ENCODE data around the gene TBC1D2.

The TBC1D2 gene

GRCh38 chr9:98241357-98242300 is 13.8 kb downstream of the TBC1D2 start:
- DNase-seq (ENCODE audit: low spot score): no peak

- no peak for DNase-seq (ENCODE audit: low spot score)
Measured at GRCh38 chr9:98240475-98240874, 15.0 kb downstream of the TBC1D2 start.

GRCh38 chr9:98236901-98237487 is 18.5 kb downstream of the TBC1D2 start:
- no peak for DNase-seq (ENCODE audit: low spot score)

GRCh38 chr9:98235126-98235525 is 20.3 kb downstream of the TBC1D2 start:
- no peak for DNase-seq (ENCODE audit: low spot score)

GRCh38 chr9:98234245-98234825 is 21.1 kb downstream of the TBC1D2 start:
- DNase-seq (ENCODE audit: low spot score): no peak

GRCh38 chr9:98232926-98233325 is 22.5 kb downstream of the TBC1D2 start:
- no peak for DNase-seq (ENCODE audit: low spot score)

GRCh38 chr9:98231770-98232478 is 23.5 kb downstream of the TBC1D2 start:
- DNase-seq (ENCODE audit: low spot score): peak; percentile 30

GRCh38 chr9:98230789-98231188 is 24.7 kb downstream of the TBC1D2 start:
- no peak for DNase-seq (ENCODE audit: low spot score)

GRCh38 chr9:98230304-98230703 is 25.1 kb downstream of the TBC1D2 start:
- no peak for DNase-seq (ENCODE audit: low spot score)

GRCh38 chr9:98229620-98230019 is 25.8 kb downstream of the TBC1D2 start:
- DNase-seq (ENCODE audit: low spot score): no peak

GRCh38 chr9:98229090-98229395 is 26.4 kb downstream of the TBC1D2 start:
- no peak for DNase-seq (ENCODE audit: low spot score)

GRCh38 chr9:98228392-98229089 is 26.9 kb downstream of the TBC1D2 start:
- DNase-seq (ENCODE audit: low spot score): no peak

GRCh38 chr9:98227883-98228282 is 27.6 kb downstream of the TBC1D2 start:
- DNase-seq (ENCODE audit: low spot score): no peak

- no peak for DNase-seq (ENCODE audit: low spot score)
Measured at GRCh38 chr9:98226957-98227356, 28.5 kb downstream of the TBC1D2 start.

GRCh38 chr9:98226516-98226915 is 28.9 kb downstream of the TBC1D2 start:
- DNase-seq (ENCODE audit: low spot score): no peak

- no peak for DNase-seq (ENCODE audit: low spot score)
Measured at GRCh38 chr9:98225015-98225442, 30.4 kb downstream of the TBC1D2 start.

- DNase-seq (ENCODE audit: low spot score): no peak
Measured at GRCh38 chr9:98222885-98223691, 32.4 kb downstream of the TBC1D2 start.

- DNase-seq (ENCODE audit: low spot score): no peak
Measured at GRCh38 chr9:98220911-98221310, 34.5 kb downstream of the TBC1D2 start.

GRCh38 chr9:98219794-98220370 is 35.6 kb downstream of the TBC1D2 start:
- no peak for DNase-seq (ENCODE audit: low spot score)

GRCh38 chr9:98219364-98219716 is 36.1 kb downstream of the TBC1D2 start:
- no peak for DNase-seq (ENCODE audit: low spot score)
